Endothelial cell of umbilical vein (primary cell): ENCODE measurements around the gene RANGAP1. TPM values are rescaled to one million over a fixed set of nuclear protein-coding genes. Genes with fewer than 3 reads are reported as not detected.

Source experiments
- BruUV-seq: library from RNA; stranded (reverse); fragments of 400-500 nt; replicated peaks from 2 replicates; lab custom pipeline; 2021; lab: Mats Ljungman, UMichigan
- CTCF ChIA-PET: fragments of 300-600, 350-600 bp; sonication (Branson Sonifier 250); formaldehyde crosslinking; loops from one replicate; lab custom pipeline; 2021; ENCODE audit warnings: antibody characterized with exemption, inconsistent platforms; lab: Charles Lee
- POLR2A ChIA-PET: fragments of 300-600, 350-600 bp; sonication (Branson Sonifier 250); formaldehyde crosslinking; loops from one replicate; lab custom pipeline; 2021; ENCODE audit warnings: antibody characterized with exemption, inconsistent platforms; lab: Charles Lee
- DNase-seq: peaks from one replicate; pipeline ENCODE4 v3.0.0-alpha.2; 2011; ENCODE audit warnings: low read depth, low spot score
- FAIRE-seq: peaks from 2 replicates; lab custom pipeline; 2011; peaks lifted over from hg19 to GRCh38; lab: Jason Lieb, UNC
- H2AFZ ChIP-seq: 2 replicates; pipeline ENCODE4 v1.6.0; 2012; ENCODE audit warnings: low read depth, low read length, control low read depth, inconsistent platforms
- H3K27ac ChIP-seq: 2 replicates; pipeline ENCODE4 v1.5.1; 2011; ENCODE audit warnings: low read depth, mild to moderate bottlenecking, control low read depth, low read length, moderate library complexity; ENCODE audit not compliant: insufficient read depth
- H3K27me3 ChIP-seq, 2 experiments: 2 replicates each; pipeline versions ENCODE4 v1.6.0 to v1.6.1; 2011; ENCODE audit warnings: low read length in 2 of 2, mixed read lengths in 1 of 2; ENCODE audit not compliant: control insufficient read depth in 2 of 2, insufficient read depth in 2 of 2
- H3K36me3 ChIP-seq, 2 experiments: 2 replicates in 1 of 2; 3 replicates in 1 of 2; pipeline ENCODE4 v1.5.1; 2011; ENCODE audit warnings: low read length in 2 of 2, mild to moderate bottlenecking in 1 of 2, moderate library complexity in 1 of 2; ENCODE audit not compliant: control insufficient read depth in 2 of 2, insufficient read depth in 2 of 2; ENCODE audit errors: extremely low read depth in 1 of 2
- H3K4me1 ChIP-seq: 3 replicates; pipeline ENCODE4 v1.5.1; 2011; ENCODE audit warnings: mild to moderate bottlenecking, low read length; ENCODE audit not compliant: control insufficient read depth, insufficient read depth; ENCODE audit errors: extremely low read depth
- H3K4me2 ChIP-seq: 2 replicates; pipeline ENCODE4 v1.6.1; 2011; ENCODE audit warnings: low read length, control low read depth, mixed read lengths; ENCODE audit not compliant: insufficient read depth
- H3K4me3 ChIP-seq, 3 experiments: fragments of 200-600 bp in 1 of 3; sonication (generic), shearing (Covaris generic) in 1 of 3; replicated peaks in 1 of 3; 2 replicates each; pipeline ENCODE4 v1.5.1; 2011 to 2016; ENCODE audit warnings: control low read depth in 3 of 3, low read length in 3 of 3, mild to moderate bottlenecking in 2 of 3, inconsistent platforms in 1 of 3, low read depth in 1 of 3, moderate library complexity in 1 of 3; ENCODE audit not compliant: insufficient read depth in 1 of 3
- H3K79me2 ChIP-seq: 2 replicates; pipeline ENCODE4 v1.6.0; 2012; ENCODE audit warnings: low read length, inconsistent platforms; ENCODE audit not compliant: control insufficient read depth, insufficient read depth
- H3K9ac ChIP-seq: replicated peaks from 2 replicates; pipeline ENCODE3; 2011; ENCODE audit warnings: low read length, control low read depth; ENCODE audit not compliant: insufficient read depth; ENCODE audit errors: extremely low read depth
- H3K9me1 ChIP-seq: replicated peaks from 3 replicates; pipeline ENCODE4 v1.6.0; 2011; ENCODE audit warnings: mild to moderate bottlenecking, low read length; ENCODE audit not compliant: control insufficient read depth, insufficient read depth; ENCODE audit errors: extremely low read depth
- H3K9me3 ChIP-seq: replicated peaks from 2 replicates; pipeline ENCODE4 v1.5.1; 2012; ENCODE audit warnings: low read length, inconsistent platforms; ENCODE audit not compliant: control insufficient read depth, insufficient read depth
- H4K20me1 ChIP-seq: replicated peaks from 2 replicates; pipeline ENCODE3; 2011; ENCODE audit warnings: mild to moderate bottlenecking, low read length; ENCODE audit not compliant: control insufficient read depth, insufficient read depth; ENCODE audit errors: extremely low read depth
- EZH2 ChIP-seq: IDR thresholded peaks from 2 replicates; pipeline ENCODE4 v1.6.1; 2012; ENCODE audit warnings: borderline replicate concordance, low read depth, mild to moderate bottlenecking, moderate library complexity, low read length, inconsistent platforms; ENCODE audit not compliant: severe bottlenecking
- FOS ChIP-seq: IDR thresholded peaks from 2 replicates; pipeline ENCODE4 v1.6.1; 2011; ENCODE audit warnings: mild to moderate bottlenecking, low read length, moderate library complexity, borderline replicate concordance; ENCODE audit not compliant: insufficient read depth
- GATA2 ChIP-seq: IDR thresholded peaks from 2 replicates; pipeline ENCODE4 v1.7.0; 2011; ENCODE audit warnings: low read depth, mild to moderate bottlenecking, moderate library complexity, mixed read lengths, low read length; ENCODE audit not compliant: insufficient read length, insufficient read depth
- JUN ChIP-seq: IDR thresholded peaks from 2 replicates; pipeline ENCODE4 v1.6.1; 2011; ENCODE audit warnings: borderline replicate concordance, low read depth; ENCODE audit not compliant: insufficient read length, insufficient read depth
- MYC ChIP-seq: IDR thresholded peaks from one replicate; pipeline ENCODE4 v1.6.1; 2011; ENCODE audit warnings: mild to moderate bottlenecking, low read depth, low read length
- POLR2A ChIP-seq: IDR thresholded peaks from 2 replicates; pipeline ENCODE4 v1.6.1; 2012; ENCODE audit warnings: low read depth, mild to moderate bottlenecking, control low read depth, low read length
- POLR2AphosphoS5 ChIP-seq: IDR thresholded peaks from 2 replicates; pipeline ENCODE4 v1.6.1; 2012; ENCODE audit warnings: low read depth, mild to moderate bottlenecking, control low read depth, low read length, moderate library complexity; ENCODE audit not compliant: insufficient read depth
- dilution Hi-C: fragments of 300-500 bp; cut with MboI; formaldehyde crosslinking; loops from one replicate; pipeline ENCODE4 v1.15.0; 2019; ENCODE audit warnings: low sequenced_read_pairs; ENCODE audit not compliant: extremely low pct_ligation_motif_present
- intact Hi-C: fragments of 100-400 bp; cut with micrococcal nuclease; formaldehyde crosslinking; loops from one replicate; pipeline ENCODE4 v1.10.0; 2022
- polyA plus RNA-seq, 4 experiments: library from polyadenylated mRNA; depleted of rRNA in 3 of 4; stranded (reverse) in 3 of 4; unstranded in 1 of 4; fragments of >200 nt; gene quantifications; 2 replicates each; pipeline versions ENCODE4 v1.2.1 to v1.2.3, GENCODE V29; 2011 to 2012; ENCODE audit warnings: missing spikeins in 1 of 4
- total RNA-seq: library from RNA; stranded (reverse); gene quantifications from 2 replicates; pipeline ENCODE4 v1.2.3, GENCODE V29; 2021
- TF ChIP-seq, protein P1 (sequence below): IDR thresholded peaks from 2 replicates; pipeline ENCODE4 v1.6.1; 2011; ENCODE audit not compliant: insufficient read depth, insufficient read length

RANGAP1 gene
- total and polyA plus RNA-seq, 2 donors (not counting 3 experiments of a cell fraction or from before 2014, with no cell fraction given), result 169 to 182 TPM

GRCh38 chr22:41206719-41207118 lies 79.3 kb downstream of the RANGAP1 start:
- Histone ChIP-seq H3K4me1 (peaks cover 6% of the 10 kb centered on the region), H3K79me2 (peaks cover 14% of the 10 kb centered on the region), H3K9me3 (no peaks in the 10 kb centered on the region), H3K9ac (no peak overlapping the region), H3K4me3 (no peak overlapping the region), H3K4me2 (no peak overlapping the region), H3K27me3 (no peaks in the 10 kb centered on the region), H3K9me1 (no peaks in the 10 kb centered on the region), H3K36me3 (peaks cover 5% of the 10 kb centered on the region in 2 experiments), H2AFZ (no peak overlapping the region), H3K27ac (no peak overlapping the region), H4K20me1 (no peaks in the 10 kb centered on the region)
- dilution Hi-C loops (no loop called here), intact Hi-C loops (no loop called here)
- POLR2A ChIA-PET, result interaction anchor here (0.6 to 0.7 kb wide), 2 partner anchors 11 to 19 kb away, joined by 5 to 8 read pairs; no protein-coding TSS in a partner anchor
- no peak for TF ChIP-seq EZH2
- no peak for TF ChIP-seq MYC
- TF ChIP-seq, protein P1, sequence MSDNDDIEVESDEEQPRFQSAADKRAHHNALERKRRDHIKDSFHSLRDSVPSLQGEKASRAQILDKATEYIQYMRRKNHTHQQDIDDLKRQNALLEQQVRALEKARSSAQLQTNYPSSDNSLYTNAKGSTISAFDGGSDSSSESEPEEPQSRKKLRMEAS, result no peak
- no peak for TF ChIP-seq JUN
- no peak for TF ChIP-seq FOS
- no peak for TF ChIP-seq POLR2A
- TF ChIP-seq POLR2AphosphoS5, result no peak
- no peak for TF ChIP-seq GATA2
- BruUV-seq, result no TSS peak
- FAIRE-seq (no peak), DNase-seq (no peak)
- CTCF ChIA-PET, result interaction anchor here (1.4 kb wide), 1 partner anchor 10 kb away, joined by 4 read pairs; no protein-coding TSS in a partner anchor
